ENCODE data around the gene BUB1B. TPM values are rescaled to one million over a fixed set of nuclear protein-coding genes. Genes with fewer than 3 reads are reported as not detected.

BUB1B gene
- total and polyA plus RNA-seq, 8 donors, result 1.6 to 25.0 (median 4.4) TPM

- Histone ChIP-seq H3K4me1 (peaks cover 0 to 21% (median 2%) of the 10 kb centered on the region in 4 donors), H3K27ac (no peak overlapping the region), H3K36me3 (peaks cover 0 to 16% (median 11%) of the 10 kb centered on the region in 4 donors), H3K4me3 (no peak overlapping the region), H3K9me3 (no peaks in the 10 kb centered on the region), H3K27me3 (no peaks in the 10 kb centered on the region)
- intact Hi-C loops (cut with DNase I; ENCODE audit: low total_unique reads), result no loop called here
- no peak for DNase-seq
- WGBS, 5 donors, result 93 to 97% (median 96%) methylated on average over 10 to 20 of the region's 20 CpGs
- TF ChIP-seq CTCF (IDR thresholded peaks at IDR 0.05), result no peak
- TF ChIP-seq EP300 (IDR thresholded peaks at IDR 0.05), result no peak
- no peak for TF ChIP-seq POLR2AphosphoS5 (IDR thresholded peaks at IDR 0.05)
- no peak for TF ChIP-seq POLR2A (IDR thresholded peaks at IDR 0.05)
These were observed 105.0 kb downstream of the BUB1B start for GRCh38 chr15:40265875-40266274.

- peak in 1 of 2 donors; percentile 57 for DNase-seq
- Histone ChIP-seq H3K4me3 (no peak overlapping the region), H3K27me3 (no peaks in the 10 kb centered on the region), H3K27ac (peak overlapping the region in 2 of 5 donors; percentile 38 to 49), H3K4me1 (peaks cover 0 to 21% (median 2%) of the 10 kb centered on the region in 4 donors), H3K9me3 (no peaks in the 10 kb centered on the region), H3K36me3 (peaks cover 0 to 16% (median 11%) of the 10 kb centered on the region in 4 donors)
- TF ChIP-seq POLR2A (IDR thresholded peaks at IDR 0.05) (no peak), CTCF (IDR thresholded peaks at IDR 0.05) (no peak), POLR2AphosphoS5 (IDR thresholded peaks at IDR 0.05) (peak in 2 of 3 donors; percentile 26 to 54)
- 40 to 61% (median 48%) methylated on average over 6 to 7 of the region's 7 CpGs for WGBS, 5 donors
- intact Hi-C loops (cut with DNase I; ENCODE audit: low total_unique reads), result no loop called here
These were observed 106.0 kb downstream of the BUB1B start for GRCh38 chr15:40266828-40267304.

- TF ChIP-seq CTCF (IDR thresholded peaks at IDR 0.05) (no peak), POLR2AphosphoS5 (IDR thresholded peaks at IDR 0.05) (no peak), POLR2A (IDR thresholded peaks at IDR 0.05) (no peak), EP300 (IDR thresholded peaks at IDR 0.05) (no peak)
- peaks cover 0 to 18% (median 13%) of the 10 kb centered on the region in 4 donors for H3K36me3 ChIP-seq
- WGBS, 5 donors, result 73 to 91% (median 83%) methylated on average over 3 to 4 of the region's 4 CpGs
- H3K27ac ChIP-seq, result no peak overlapping the region
- H3K4me1 ChIP-seq, result peaks cover 0 to 21% (median 2%) of the 10 kb centered on the region in 4 donors
- H3K4me3 ChIP-seq, result no peak overlapping the region
- no peaks in the 10 kb centered on the region for H3K9me3 ChIP-seq
- H3K27me3 ChIP-seq, result no peaks in the 10 kb centered on the region
- intact Hi-C loops (cut with DNase I; ENCODE audit: low total_unique reads), result no loop called here
- DNase-seq, result no peak
These were observed 106.8 kb downstream of the BUB1B start for GRCh38 chr15:40267670-40268069.

GRCh38 chr15:40269604-40270003, 108.7 kb downstream of the BUB1B start:
- Histone ChIP-seq H3K27me3 (no peaks in the 10 kb centered on the region), H3K9me3 (no peaks in the 10 kb centered on the region), H3K4me1 (peaks cover 0 to 10% (median 2%) of the 10 kb centered on the region in 4 donors), H3K27ac (no peak overlapping the region), H3K4me3 (no peak overlapping the region), H3K36me3 (peaks cover 0 to 18% (median 13%) of the 10 kb centered on the region in 4 donors)
- intact Hi-C loops (cut with DNase I; ENCODE audit: low total_unique reads), result loop anchor here (5.0 kb wide), 1 partner anchor 222 kb away; no protein-coding TSS in a partner anchor
- 75 to 86% (median 84%) methylated on average over 3 to 4 of the region's 4 CpGs for WGBS, 5 donors
- DNase-seq, result no peak
- TF ChIP-seq POLR2AphosphoS5 (IDR thresholded peaks at IDR 0.05) (no peak), POLR2A (IDR thresholded peaks at IDR 0.05) (no peak), CTCF (IDR thresholded peaks at IDR 0.05) (no peak), EP300 (IDR thresholded peaks at IDR 0.05) (no peak)
